HCT116 (cell line): ENCODE measurements around the gene CCL28. TPM values are rescaled to one million over a fixed set of nuclear protein-coding genes. Genes with fewer than 3 reads are reported as not detected.

Experiments
- ATAC-seq: fragments of 200-7000 bp; cut with Tn5 transposase; 2 replicates; pipeline ENCODE4 v1.9.1; 2020; ENCODE audit warnings: mild to moderate bottlenecking, moderate library complexity
- BruUV-seq: library from RNA; stranded (reverse); fragments of 400-500 nt; replicated peaks from 2 replicates; lab custom pipeline; 2021; lab: Mats Ljungman, UMichigan
- CTCF ChIA-PET: fragments of 300-600 bp; sonication (Branson Sonifier 250); formaldehyde crosslinking; loops from one replicate; lab custom pipeline; 2021; ENCODE audit warnings: antibody characterized with exemption; lab: Charles Lee
- POLR2A ChIA-PET: fragments of 300-600, 350-600 bp; sonication (Branson Sonifier 250); formaldehyde crosslinking; loops from one replicate; lab custom pipeline; 2021; ENCODE audit warnings: antibody characterized with exemption; lab: Charles Lee
- RAD21 ChIA-PET, 2 experiments: fragments of 300-600 bp; sonication (Branson Sonifier 250); formaldehyde crosslinking; loops; one replicate each; lab custom pipeline; 2023; ENCODE audit warnings: low total read pairs in 2 of 2; ENCODE audit not compliant: uncharacterized antibody in 2 of 2, unreplicated experiment in 2 of 2, low non-redundant PET in 1 of 2; lab: Charles Lee
- DNase-seq: peaks from one replicate; pipeline ENCODE4 v3.0.0-alpha.2; 2010; ENCODE audit warnings: low read depth, low spot score
- H2AFZ ChIP-seq: fragments of 200-600 bp; shearing (Covaris generic), sonication (generic); 2 replicates; pipeline ENCODE4 v1.6.1; 2017; ENCODE audit warnings: low read depth, mixed run types, mixed read lengths, antibody characterized with exemption, low read length; ENCODE audit not compliant: poor library complexity, severe bottlenecking
- H3K27ac ChIP-seq: 2 replicates; pipeline ENCODE4 v1.5.1; 2012; ENCODE audit warnings: low read depth, low read length
- H3K27me3 ChIP-seq: fragments of 200-600 bp; sonication (generic); 2 replicates; pipeline ENCODE4 v1.6.1; 2016; ENCODE audit warnings: mixed run types, low read length, mixed read lengths; ENCODE audit not compliant: insufficient read depth
- H3K36me3 ChIP-seq, 2 experiments: fragments of 200-500 bp in 1 of 2; fragments of 200-600 bp in 1 of 2; sonication (Bioruptor generic) in 1 of 2; sonication (generic) in 1 of 2; 2 replicates each; pipeline versions ENCODE4 v1.5.1 to v1.6.1; 2014 to 2016; ENCODE audit warnings: low read length in 2 of 2, inconsistent platforms in 1 of 2, mixed read lengths in 1 of 2, mixed run types in 1 of 2; ENCODE audit not compliant: insufficient read depth in 2 of 2, control insufficient read depth in 1 of 2
- H3K4me1 ChIP-seq, 2 experiments: fragments of 200-600 bp in 1 of 2; sonication (generic) in 1 of 2; 2 replicates each; pipeline versions ENCODE4 v1.5.1 to v1.6.1; 2012 to 2017; ENCODE audit warnings: low read length in 2 of 2, inconsistent platforms in 1 of 2, mild to moderate bottlenecking in 1 of 2, mixed read lengths in 1 of 2, mixed run types in 1 of 2, moderate library complexity in 1 of 2; ENCODE audit not compliant: insufficient read depth in 2 of 2, control insufficient read depth in 1 of 2
- H3K4me2 ChIP-seq: fragments of 200-600 bp; sonication (generic); 2 replicates; pipeline ENCODE4 v1.6.1; 2017; ENCODE audit warnings: mixed run types, low read length, mixed read lengths
- H3K4me3 ChIP-seq, 2 experiments: fragments of 200-600 bp in 1 of 2; sonication (generic) in 1 of 2; replicated peaks in 1 of 2; 2 replicates each; pipeline ENCODE4 v1.5.1; 2011 to 2016; ENCODE audit warnings: low read length in 2 of 2, control low read depth in 1 of 2, low read depth in 1 of 2, mild to moderate bottlenecking in 1 of 2, mixed read lengths in 1 of 2, mixed run types in 1 of 2
- H3K79me2 ChIP-seq: fragments of 200-600 bp; sonication (generic); 2 replicates; pipeline ENCODE4 v1.6.1; 2017; ENCODE audit warnings: mild to moderate bottlenecking, mixed run types, low read length, moderate library complexity, mixed read lengths; ENCODE audit not compliant: insufficient read depth
- H3K9ac ChIP-seq: fragments of 200-600 bp; sonication (generic); 2 replicates; pipeline ENCODE4 v1.6.1; 2016; ENCODE audit warnings: low read length, mixed read lengths
- H3K9me2 ChIP-seq: fragments of 200-600 bp; sonication (generic), shearing (Covaris generic); 2 replicates; pipeline ENCODE4 v1.6.1; 2017; ENCODE audit warnings: mixed run types, mild to moderate bottlenecking, moderate library complexity; ENCODE audit not compliant: insufficient read depth
- H3K9me3 ChIP-seq, 2 experiments: fragments of 200-500 bp in 1 of 2; fragments of 200-600 bp in 1 of 2; sonication (Bioruptor generic) in 1 of 2; sonication (generic) in 1 of 2; 2 replicates each; pipeline ENCODE4 v1.6.1; 2014 to 2017; ENCODE audit warnings: low read length in 2 of 2, mixed read lengths in 2 of 2, inconsistent platforms in 1 of 2, low read depth in 1 of 2, mild to moderate bottlenecking in 1 of 2, mixed run types in 1 of 2, moderate library complexity in 1 of 2; ENCODE audit not compliant: control insufficient read depth in 1 of 2, insufficient read depth in 1 of 2
- H4K20me1 ChIP-seq: fragments of 200-600 bp; sonication (generic), shearing (Covaris generic); 2 replicates; pipeline ENCODE4 v1.6.1; 2017; ENCODE audit warnings: mixed run types, mild to moderate bottlenecking, moderate library complexity; ENCODE audit not compliant: insufficient read depth
- CBX3 ChIP-seq: IDR thresholded peaks from 2 replicates; pipeline ENCODE4 v1.6.1; 2012; ENCODE audit warnings: low read depth
- CEBPB ChIP-seq: IDR thresholded peaks from 2 replicates; pipeline ENCODE4 v1.6.1; 2012; ENCODE audit warnings: low read depth
- CTCF ChIP-seq, 3 experiments: fragments of 200-600 bp in 1 of 3; sonication (generic) in 1 of 3; IDR thresholded peaks in 2 of 3; conservative IDR thresholded peaks in 1 of 3; 2 replicates each; pipeline ENCODE4 v1.5.1; 2012 to 2017; ENCODE audit warnings: low read depth in 2 of 3, low read length in 2 of 3, antibody characterized with exemption in 1 of 3, borderline replicate concordance in 1 of 3, control low read depth in 1 of 3, mild to moderate bottlenecking in 1 of 3, mixed read lengths in 1 of 3, mixed run types in 1 of 3, moderate library complexity in 1 of 3; ENCODE audit not compliant: insufficient read depth in 1 of 3
- ELF1 ChIP-seq: IDR thresholded peaks from 2 replicates; pipeline ENCODE4 v1.6.1; 2012; ENCODE audit warnings: low read depth, borderline replicate concordance
- MAX ChIP-seq: IDR thresholded peaks from 2 replicates; pipeline ENCODE4 v1.6.1; 2012
- POLR2A ChIP-seq: IDR thresholded peaks from 2 replicates; pipeline ENCODE4 v1.7.0; 2011; ENCODE audit warnings: borderline replicate concordance; ENCODE audit not compliant: insufficient read depth, insufficient read length; ENCODE audit errors: extremely low read depth
- RAD21 ChIP-seq: IDR thresholded peaks from 2 replicates; pipeline ENCODE4 v1.6.1; 2012; ENCODE audit warnings: low read depth, mild to moderate bottlenecking
- REST ChIP-seq: IDR thresholded peaks from 2 replicates; pipeline ENCODE4 v1.6.1; 2012; ENCODE audit warnings: low read depth
- SIN3A ChIP-seq: IDR thresholded peaks from 2 replicates; pipeline ENCODE4 v1.6.1; 2012; ENCODE audit warnings: low read depth
- SRF ChIP-seq: IDR thresholded peaks from 2 replicates; pipeline ENCODE4 v1.6.1; 2012; ENCODE audit warnings: low read depth
- TCF7L2 ChIP-seq: IDR thresholded peaks from 2 replicates; pipeline ENCODE4 v1.7.0; 2011; ENCODE audit warnings: borderline replicate concordance, inconsistent platforms; ENCODE audit not compliant: insufficient read depth, insufficient read length; ENCODE audit errors: extremely low read depth
- YY1 ChIP-seq: IDR thresholded peaks from 2 replicates; pipeline ENCODE4 v1.6.1; 2011; ENCODE audit warnings: low read length, low read depth, moderate library complexity, mild to moderate bottlenecking; ENCODE audit not compliant: insufficient replicate concordance; ENCODE audit errors: extremely low read depth
- ZBTB33 ChIP-seq: IDR thresholded peaks from 2 replicates; pipeline ENCODE4 v1.6.1; 2011; ENCODE audit warnings: mild to moderate bottlenecking, low read length, moderate library complexity; ENCODE audit not compliant: insufficient replicate concordance; ENCODE audit errors: extremely low read depth
- ZFX ChIP-seq: fragments of 450-650 bp; IDR thresholded peaks from 2 replicates; pipeline ENCODE4 v1.6.1; 2017
- intact Hi-C: fragments of 100-400 bp; cut with micrococcal nuclease; formaldehyde crosslinking; loops from 2 replicates; pipeline ENCODE4 v1.10.0; 2022
- total RNA-seq: library from RNA; stranded (reverse); gene quantifications from one replicate; pipeline ENCODE4 v1.2.1, GENCODE V29; 2021; ENCODE audit not compliant: unreplicated experiment

CCL28 gene
- total RNA-seq, 1 experiment from 2014 or later = 0.25 TPM

GRCh38 chr5:43348861-43349363 is 63.3 kb downstream of the CCL28 start:
- POLR2A ChIA-PET = no interaction called here
- intact Hi-C loops = no loop called here
- TF ChIP-seq REST (no peak), ZBTB33 (no peak), ZFX (no peak), CBX3 (no peak), CTCF (IDR thresholded peaks at IDR 0.05 in 2 of 3, conservative IDR thresholded peaks at IDR 0.05 in 1 of 3; ENCODE audit: borderline replicate concordance in 1 of 3, insufficient read depth in 1 of 3, low read depth in 2 of 3, low read length in 2 of 3) (no peak), ELF1 (no peak), CEBPB (no peak), RAD21 (no peak), MAX (no peak), TCF7L2 (no peak), SIN3A (no peak), SRF (no peak), YY1 (no peak), POLR2A (no peak)

More at GRCh38 chr5:43348861-43349363, 63.3 kb downstream of the CCL28 start:
- Histone ChIP-seq H3K9ac (no peak overlapping the region), H3K4me1 (no peaks in the 10 kb centered on the region), H3K9me2 (no peaks in the 10 kb centered on the region), H2AFZ (no peak overlapping the region), H3K9me3 (no peaks in the 10 kb centered on the region), H4K20me1 (no peaks in the 10 kb centered on the region), H3K36me3 (no peaks in the 10 kb centered on the region), H3K4me2 (no peak overlapping the region), H3K27ac (no peak overlapping the region), H3K4me3 (no peak overlapping the region), H3K79me2 (no peaks in the 10 kb centered on the region), H3K27me3 (no peaks in the 10 kb centered on the region)
- no peak for ATAC-seq
- CTCF ChIA-PET = no interaction called here
- no peak for DNase-seq
- BruUV-seq = no TSS peak
- RAD21 ChIA-PET = no interaction called here
